Eye (tissue), 1 donor: Measurements from ENCODE around the gene GLDN.

Experiments used
- DNase-seq: peaks from one replicate; pipeline ENCODE4 v3.0.0-alpha.2; 2015

Gene GLDN

GRCh38 chr15:51448622-51449399, 107.4 kb downstream of the GLDN start:
- DNase-seq: no peak

- DNase-seq: no peak
Measured at GRCh38 chr15:51450001-51450400, 108.5 kb downstream of the GLDN start.
